Kidney (tissue), 14 donors: ENCODE measurements around the gene FBXL15. TPM values are rescaled to one million over a fixed set of nuclear protein-coding genes. Genes with fewer than 3 reads are reported as not detected.

Experiments used
- DNase-seq, 5 donors: peaks; one replicate each; pipeline ENCODE4 v3.0.0-alpha.2; 2013 to 2020
- FAIRE-seq: peaks from 2 replicates; lab custom pipeline; 2012; peaks lifted over from hg19 to GRCh38; lab: Jason Lieb, UNC
- H3K27ac ChIP-seq, 2 donors: one replicate each; pipeline ENCODE4 v1.7.0; 2013; ENCODE audit warnings: low read depth in 2 of 2, low read length in 2 of 2, inconsistent platforms in 1 of 2
- H3K27me3 ChIP-seq: one replicate; pipeline ENCODE4 v1.7.1; 2013; ENCODE audit warnings: low read length, inconsistent platforms; ENCODE audit not compliant: control insufficient read depth, insufficient read depth
- H3K36me3 ChIP-seq, 3 donors: one replicate each; pipeline versions ENCODE4 v1.7.0 to v1.7.1; 2013; ENCODE audit warnings: low read length in 3 of 3, control low read depth in 1 of 3, inconsistent platforms in 1 of 3; ENCODE audit not compliant: insufficient read depth in 3 of 3, control insufficient read depth in 2 of 3
- H3K4me1 ChIP-seq, 3 donors: one replicate each; pipeline versions ENCODE4 v1.7.0 to v1.7.1; 2013; ENCODE audit warnings: low read length in 3 of 3, inconsistent platforms in 1 of 3, low read depth in 1 of 3; ENCODE audit not compliant: control insufficient read depth in 2 of 3, insufficient read depth in 2 of 3
- H3K4me3 ChIP-seq, 3 donors: one replicate each; pipeline versions ENCODE4 v1.7.0 to v1.8.1; 2013; ENCODE audit warnings: low read length in 3 of 3, control low read depth in 1 of 3, inconsistent platforms in 1 of 3
- H3K9ac ChIP-seq, 3 donors: one replicate each; pipeline versions ENCODE4 v1.7.0 to v1.7.1; 2013; ENCODE audit warnings: low read length in 3 of 3, control low read depth in 1 of 3, inconsistent platforms in 1 of 3
- H3K9me3 ChIP-seq, 3 donors: one replicate each; pipeline versions ENCODE4 v1.7.0 to v1.7.1; 2013; ENCODE audit warnings: low read length in 3 of 3, control low read depth in 1 of 3, inconsistent platforms in 1 of 3; ENCODE audit not compliant: control insufficient read depth in 2 of 3, insufficient read depth in 1 of 3
- intact Hi-C: fragments of 100-400 bp; cut with DNase I; formaldehyde crosslinking; loops from one replicate; pipeline ENCODE4 v1.11.1; 2022
- polyA plus RNA-seq: library from polyadenylated mRNA; stranded (reverse); fragments of 350-450 nt; fragmentation: Illumina TruSeq; extraction: RNeasy Lipid Tissue Mini Kit (QIAGEN cat#74804); gene quantifications from one replicate; pipeline ENCODE4 v1.2.3, GENCODE V29; 2014; ENCODE audit warnings: low read depth, low replicate concordance; ENCODE audit not compliant: insufficient read depth
- total RNA-seq: library from RNA; stranded (reverse); fragmentation: NEBNext Ultra II Directional; extraction: Animal tissue kit (Norgen Biotek cat#: 25700); gene quantifications from one replicate; pipeline ENCODE4 v1.2.1, GENCODE V29; 2021
- TF ChIP-seq, protein P1 (sequence below): IDR thresholded peaks from 3 replicates; pipeline ENCODE4 v1.5.1; 2012; ENCODE audit warnings: mild to moderate bottlenecking, moderate library complexity, borderline replicate concordance; ENCODE audit not compliant: insufficient read depth; ENCODE audit errors: extremely low read depth
- donor health status: control.
- donor health status: control.
- donor health status: control.
- donor health status: control.
- donor health status: control.
- donor health status: DM: yes; HTN: yes; CAD: no.
- donor health status: Normal renal cell carcinoma (clear cell type).

Gene FBXL15
- total and polyA plus RNA-seq, 2 donors from 2014 or later: 17.9 to 28.0 TPM

DNA sequence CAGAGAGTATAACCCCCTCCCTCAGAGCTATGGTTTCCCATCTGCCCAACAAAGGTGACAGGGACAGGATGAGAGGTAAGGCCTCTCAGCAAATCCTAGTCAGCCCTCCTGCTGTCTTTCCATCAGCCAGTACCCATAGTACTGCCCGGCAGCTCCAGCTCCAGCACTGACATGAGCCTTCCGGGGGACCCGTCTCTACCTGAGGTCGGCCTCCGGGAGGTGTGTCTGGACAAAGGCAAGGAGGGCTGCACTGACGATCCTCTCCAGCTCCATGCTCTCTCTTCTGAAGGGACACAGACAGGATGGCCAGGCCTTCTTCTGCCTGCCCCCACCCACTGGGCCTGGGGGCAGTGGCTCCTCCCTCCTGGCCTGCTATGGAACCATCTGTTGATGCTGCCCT, 4.3 kb downstream of the FBXL15 start:
- peaks cover 0 to 20% (median 8%) of the 10 kb centered on the region in 3 donors for H3K4me1 ChIP-seq
- no peak overlapping the region for H3K9ac ChIP-seq
- TF ChIP-seq, protein P1, sequence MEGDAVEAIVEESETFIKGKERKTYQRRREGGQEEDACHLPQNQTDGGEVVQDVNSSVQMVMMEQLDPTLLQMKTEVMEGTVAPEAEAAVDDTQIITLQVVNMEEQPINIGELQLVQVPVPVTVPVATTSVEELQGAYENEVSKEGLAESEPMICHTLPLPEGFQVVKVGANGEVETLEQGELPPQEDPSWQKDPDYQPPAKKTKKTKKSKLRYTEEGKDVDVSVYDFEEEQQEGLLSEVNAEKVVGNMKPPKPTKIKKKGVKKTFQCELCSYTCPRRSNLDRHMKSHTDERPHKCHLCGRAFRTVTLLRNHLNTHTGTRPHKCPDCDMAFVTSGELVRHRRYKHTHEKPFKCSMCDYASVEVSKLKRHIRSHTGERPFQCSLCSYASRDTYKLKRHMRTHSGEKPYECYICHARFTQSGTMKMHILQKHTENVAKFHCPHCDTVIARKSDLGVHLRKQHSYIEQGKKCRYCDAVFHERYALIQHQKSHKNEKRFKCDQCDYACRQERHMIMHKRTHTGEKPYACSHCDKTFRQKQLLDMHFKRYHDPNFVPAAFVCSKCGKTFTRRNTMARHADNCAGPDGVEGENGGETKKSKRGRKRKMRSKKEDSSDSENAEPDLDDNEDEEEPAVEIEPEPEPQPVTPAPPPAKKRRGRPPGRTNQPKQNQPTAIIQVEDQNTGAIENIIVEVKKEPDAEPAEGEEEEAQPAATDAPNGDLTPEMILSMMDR: no peak
- intact Hi-C loops: no loop called here
- no peaks in the 10 kb centered on the region for H3K27me3 ChIP-seq
- no peak for FAIRE-seq
- H3K36me3 ChIP-seq: peaks cover 0 to 11% (median 3%) of the 10 kb centered on the region in 3 donors
- no peak overlapping the region for H3K27ac ChIP-seq
- DNase-seq: peak in 1 of 5 donors; percentile 59
- H3K9me3 ChIP-seq: no peaks in the 10 kb centered on the region
- no peak overlapping the region for H3K4me3 ChIP-seq

DNA sequence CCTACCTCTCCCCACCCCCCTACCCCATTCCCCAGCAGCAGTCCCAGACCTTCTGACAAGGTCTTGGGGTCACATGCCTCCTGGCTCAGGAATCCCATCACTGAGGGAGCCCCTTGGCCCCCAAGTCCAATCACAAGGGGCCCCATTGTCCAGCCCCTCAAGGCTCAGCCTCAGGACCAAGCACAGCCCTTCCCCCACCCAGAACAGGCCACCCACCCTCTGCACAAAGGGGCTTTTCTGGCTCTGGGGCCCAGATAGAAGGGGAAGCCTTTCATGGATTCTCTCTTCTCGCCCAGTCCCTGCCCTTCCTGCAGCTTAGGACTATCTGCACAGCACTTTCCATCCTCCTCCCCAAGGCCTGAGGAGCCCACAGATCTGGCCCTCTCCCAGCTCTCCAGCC, 4.8 kb downstream of the FBXL15 start:
- Histone ChIP-seq H3K4me1 (peaks cover 0 to 16% (median 5%) of the 10 kb centered on the region in 3 donors), H3K9ac (no peak overlapping the region), H3K9me3 (no peaks in the 10 kb centered on the region), H3K4me3 (no peak overlapping the region), H3K27ac (no peak overlapping the region), H3K36me3 (peaks cover 0 to 11% (median 3%) of the 10 kb centered on the region in 3 donors), H3K27me3 (no peaks in the 10 kb centered on the region)
- TF ChIP-seq, protein P1: no peak
- DNase-seq (no peak), FAIRE-seq (no peak)
- intact Hi-C loops: no loop called here

DNA sequence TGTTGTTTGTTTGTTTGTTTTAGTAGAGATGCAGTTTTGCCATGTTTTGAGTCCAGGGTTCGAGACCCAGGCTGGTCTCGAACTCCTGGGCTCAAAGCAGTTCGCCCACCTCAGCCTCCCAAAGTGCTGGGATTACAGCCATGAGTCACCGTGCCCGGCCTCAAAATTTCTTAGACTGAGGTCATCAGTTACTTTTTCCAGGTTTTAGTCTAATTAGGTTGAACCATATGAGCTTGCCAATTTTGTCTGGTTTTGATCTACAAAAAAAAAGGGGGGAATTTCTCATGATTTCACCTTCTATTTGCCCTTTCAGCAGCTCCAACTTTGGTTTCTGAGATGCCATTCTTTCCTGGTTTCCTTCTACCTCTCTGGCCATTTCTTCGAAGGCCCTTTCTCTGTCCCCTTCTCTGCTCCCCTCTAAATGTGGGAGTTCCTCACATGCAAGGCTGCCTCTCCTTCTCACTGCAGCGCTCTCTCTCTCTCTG, 6.2 kb downstream of the FBXL15 start:
- no peak for FAIRE-seq
- no peak overlapping the region for H3K4me3 ChIP-seq
- no peak overlapping the region for H3K9ac ChIP-seq
- peaks cover 0 to 22% (median 8%) of the 10 kb centered on the region in 3 donors for H3K4me1 ChIP-seq
- H3K27ac ChIP-seq: no peak overlapping the region
- peaks cover 0 to 11% (median 3%) of the 10 kb centered on the region in 3 donors for H3K36me3 ChIP-seq
- TF ChIP-seq, protein P1: no peak
- intact Hi-C loops: no loop called here
- DNase-seq: no peak
- H3K27me3 ChIP-seq: no peaks in the 10 kb centered on the region
- H3K9me3 ChIP-seq: no peaks in the 10 kb centered on the region

DNA sequence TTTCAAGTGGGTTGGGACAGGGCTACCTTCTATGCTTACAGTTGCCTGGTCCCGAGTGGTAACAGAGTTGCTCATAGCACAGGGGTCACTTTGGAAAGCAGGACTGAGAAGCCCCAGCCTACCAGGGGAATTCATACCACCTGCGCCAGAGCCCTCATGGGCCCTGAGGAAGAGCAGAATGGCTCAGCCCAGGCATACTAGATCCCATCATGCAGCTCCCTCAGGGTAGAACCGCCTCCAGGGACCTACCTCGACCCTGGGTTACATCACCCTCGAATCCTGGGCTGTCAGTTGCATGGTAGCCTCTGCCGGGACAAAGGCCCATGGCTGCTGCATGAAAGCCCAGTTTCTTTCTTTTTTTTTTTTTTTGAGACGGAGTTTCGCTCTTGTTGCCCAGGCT, 8.8 kb downstream of the FBXL15 start:
- intact Hi-C loops: no loop called here
- no peaks in the 10 kb centered on the region for H3K27me3 ChIP-seq
- H3K9ac ChIP-seq: no peak overlapping the region
- H3K27ac ChIP-seq: no peak overlapping the region
- TF ChIP-seq, protein P1: no peak
- DNase-seq (no peak), FAIRE-seq (no peak)
- H3K9me3 ChIP-seq: no peaks in the 10 kb centered on the region
- no peak overlapping the region for H3K4me3 ChIP-seq
- H3K4me1 ChIP-seq: peaks cover 0 to 9% (median 6%) of the 10 kb centered on the region in 3 donors
- H3K36me3 ChIP-seq: peaks cover 0 to 3% (median 2%) of the 10 kb centered on the region in 3 donors
